ENCODE measurements around the gene SLC25A46.
"Not testable (repeated sequence)": the region's sequence is repeated elsewhere in the genome, so short reads cannot be mapped to it uniquely, and the experiment has no call there.

SLC25A46 gene

GRCh38 chr5:110757118-110757729 lies 18.4 kb downstream of the SLC25A46 start:
- peak; percentile 33 for DNase-seq (ENCODE audit: low spot score)

- DNase-seq (ENCODE audit: low spot score): no peak
These were observed 21.4 kb downstream of the SLC25A46 start for GRCh38 chr5:110760158-110760557.

GRCh38 chr5:110768138-110768860 lies 29.5 kb downstream of the SLC25A46 start:
- no peak for DNase-seq (ENCODE audit: low spot score)

GRCh38 chr5:110769000-110769681 lies 30.3 kb downstream of the SLC25A46 start:
- peak; percentile 24 for DNase-seq (ENCODE audit: low spot score)

- DNase-seq (ENCODE audit: low spot score): no peak
These were observed 31.5 kb downstream of the SLC25A46 start for GRCh38 chr5:110770286-110770685.

- no peak for DNase-seq (ENCODE audit: low spot score)
These were observed 46.1 kb downstream of the SLC25A46 start for GRCh38 chr5:110784901-110785300.

- no peak for DNase-seq (ENCODE audit: low spot score)
These were observed 46.5 kb downstream of the SLC25A46 start for GRCh38 chr5:110785356-110785755.

GRCh38 chr5:110788006-110788405 lies 49.2 kb downstream of the SLC25A46 start:
- DNase-seq (ENCODE audit: low spot score): not testable (repeated sequence)

GRCh38 chr5:110790673-110791072 lies 51.9 kb downstream of the SLC25A46 start:
- DNase-seq (ENCODE audit: low spot score): no peak

- no peak for DNase-seq (ENCODE audit: low spot score)
These were observed 64.2 kb downstream of the SLC25A46 start for GRCh38 chr5:110802998-110803397.

GRCh38 chr5:110803467-110804326 lies 64.9 kb downstream of the SLC25A46 start:
- no peak for DNase-seq (ENCODE audit: low spot score)

GRCh38 chr5:110807169-110807568 lies 68.4 kb downstream of the SLC25A46 start:
- no peak for DNase-seq (ENCODE audit: low spot score)

GRCh38 chr5:110809006-110809405 lies 70.2 kb downstream of the SLC25A46 start:
- DNase-seq (ENCODE audit: low spot score): no peak

Measured in globus pallidus (tissue), 1 donor.